Lower leg skin (tissue), 3 donors: ENCODE measurements around the gene DAAM2.

Experiments used
- CTCF ChIP-seq, 3 donors: fragments of 450-650 bp; IDR thresholded peaks; one replicate each; pipeline ENCODE4 v1.5.1; 2016; ENCODE audit warnings: antibody characterized with exemption in 3 of 3, mild to moderate bottlenecking in 3 of 3, moderate library complexity in 2 of 3
- POLR2A ChIP-seq, 2 donors: fragments of 450-650 bp; IDR thresholded peaks; one replicate each; pipeline ENCODE4 v1.6.1; 2016 to 2017; ENCODE audit warnings: antibody characterized with exemption in 2 of 2, mild to moderate bottlenecking in 1 of 2, moderate library complexity in 1 of 2

GRCh38 chr6:39758905-39759605, 33.1 kb upstream of the DAAM2 start:
- TF ChIP-seq CTCF (IDR thresholded peaks at IDR 0.05) (no peak), POLR2A (IDR thresholded peaks at IDR 0.05) (no peak)
